Activated CD8-positive, alpha-beta memory T cell treated with anti-CD3 and anti-CD28 coated beads for 48 hours (primary cell): Measurements from ENCODE around the gene SLIT3.

Experiments
- DNase-seq, 3 experiments: peaks; one replicate each; pipeline ENCODE4 v3.0.0-alpha.2; 2020; ENCODE audit warnings: low read depth in 2 of 3, low spot score in 2 of 3

Gene SLIT3

GRCh38 chr5:168940712-168941111 is 360.2 kb downstream of the SLIT3 start:
- no peak for DNase-seq

- no peak for DNase-seq
These were observed 360.9 kb downstream of the SLIT3 start for GRCh38 chr5:168939887-168940544.

GRCh38 chr5:168939156-168939800 is 361.7 kb downstream of the SLIT3 start:
- DNase-seq = no peak

- no peak for DNase-seq
These were observed 364.4 kb downstream of the SLIT3 start for GRCh38 chr5:168936511-168936910.

GRCh38 chr5:168935183-168935582 is 365.8 kb downstream of the SLIT3 start:
- no peak for DNase-seq

- no peak for DNase-seq
These were observed 366.8 kb downstream of the SLIT3 start for GRCh38 chr5:168934169-168934568.

- DNase-seq = no peak
These were observed 368.3 kb downstream of the SLIT3 start for GRCh38 chr5:168932400-168933189.

GRCh38 chr5:168931638-168932345 is 369.1 kb downstream of the SLIT3 start:
- no peak for DNase-seq

- no peak for DNase-seq
These were observed 371.3 kb downstream of the SLIT3 start for GRCh38 chr5:168929656-168930055.

- no peak for DNase-seq
These were observed 375.8 kb downstream of the SLIT3 start for GRCh38 chr5:168925160-168925559.

- DNase-seq = no peak
These were observed 379.6 kb downstream of the SLIT3 start for GRCh38 chr5:168921147-168921866.

GRCh38 chr5:168920019-168920810 is 380.7 kb downstream of the SLIT3 start:
- DNase-seq = no peak

- DNase-seq = no peak
These were observed 382.9 kb downstream of the SLIT3 start for GRCh38 chr5:168917947-168918600.

- no peak for DNase-seq
These were observed 384.1 kb downstream of the SLIT3 start for GRCh38 chr5:168916852-168917251.

GRCh38 chr5:168916266-168916665 is 384.7 kb downstream of the SLIT3 start:
- DNase-seq = no peak

- no peak for DNase-seq
These were observed 386.4 kb downstream of the SLIT3 start for GRCh38 chr5:168914491-168914890.

GRCh38 chr5:168910874-168911273 is 390.1 kb downstream of the SLIT3 start:
- DNase-seq = no peak

- no peak for DNase-seq
These were observed 392.7 kb downstream of the SLIT3 start for GRCh38 chr5:168908207-168908606.

- DNase-seq = no peak
These were observed 397.9 kb downstream of the SLIT3 start for GRCh38 chr5:168903061-168903460.

GRCh38 chr5:168899673-168900072 is 401.3 kb downstream of the SLIT3 start:
- no peak for DNase-seq
